ENCODE data around the gene FBXL17. TPM values are rescaled to one million over a fixed set of nuclear protein-coding genes. Genes with fewer than 3 reads are reported as not detected.

FBXL17 gene
- polyA plus RNA-seq, 1 of the 3 experiments (the other 2 are of a cell fraction): 4.4 TPM

- TF ChIP-seq ZBTB33 (IDR thresholded peaks at IDR 0.05; ENCODE audit: borderline replicate concordance, low read depth) (no peak), TEAD4 (IDR thresholded peaks at IDR 0.05; ENCODE audit: borderline replicate concordance, insufficient read depth) (no peak), GATA2 (CRISPR knock-in tag; IDR thresholded peaks at IDR 0.05) (no peak), RAD21 (IDR thresholded peaks at IDR 0.05; ENCODE audit: low read length) (no peak), NRF1 (IDR thresholded peaks at IDR 0.05; ENCODE audit: low read depth, low read length) (no peak), USF1 (IDR thresholded peaks at IDR 0.05; ENCODE audit: borderline replicate concordance, low read depth) (no peak), CTCF (IDR thresholded peaks at IDR 0.05) (no peak), RXRA (IDR thresholded peaks at IDR 0.05; ENCODE audit: borderline replicate concordance, low read depth) (no peak), MXI1 (IDR thresholded peaks at IDR 0.05; ENCODE audit: low read depth, low read length) (no peak)
Observed at GRCh38 chr5:108046955-108047670, 334.8 kb downstream of the FBXL17 start (continued).

DNA sequence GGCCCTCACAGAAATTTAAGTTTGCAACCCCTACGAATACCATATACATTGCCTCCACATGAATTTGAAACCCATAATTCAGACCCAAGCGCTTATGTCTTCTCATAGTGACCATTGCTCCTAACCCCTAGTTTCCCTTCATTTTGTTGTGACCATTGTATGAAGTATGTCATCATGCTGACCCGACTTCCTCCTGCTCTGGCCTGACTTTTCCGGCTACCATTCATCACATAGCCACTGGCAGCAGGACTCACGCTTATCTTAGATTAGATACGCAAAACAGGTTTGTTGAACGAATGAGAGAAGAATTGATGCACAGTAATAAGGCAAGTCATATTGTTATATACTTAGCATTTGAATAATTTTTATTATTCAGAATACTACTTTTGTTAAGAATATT, 345.4 kb downstream of the FBXL17 start:
- TF ChIP-seq, protein P1, sequence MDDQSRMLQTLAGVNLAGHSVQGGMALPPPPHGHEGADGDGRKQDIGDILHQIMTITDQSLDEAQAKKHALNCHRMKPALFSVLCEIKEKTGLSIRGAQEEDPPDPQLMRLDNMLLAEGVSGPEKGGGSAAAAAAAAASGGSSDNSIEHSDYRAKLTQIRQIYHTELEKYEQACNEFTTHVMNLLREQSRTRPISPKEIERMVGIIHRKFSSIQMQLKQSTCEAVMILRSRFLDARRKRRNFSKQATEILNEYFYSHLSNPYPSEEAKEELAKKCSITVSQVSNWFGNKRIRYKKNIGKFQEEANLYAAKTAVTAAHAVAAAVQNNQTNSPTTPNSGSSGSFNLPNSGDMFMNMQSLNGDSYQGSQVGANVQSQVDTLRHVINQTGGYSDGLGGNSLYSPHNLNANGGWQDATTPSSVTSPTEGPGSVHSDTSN (IDR thresholded peaks at IDR 0.05): no peak
- TF ChIP-seq TEAD4 (IDR thresholded peaks at IDR 0.05; ENCODE audit: borderline replicate concordance, insufficient read depth): no peak
- TF ChIP-seq CHD2 (IDR thresholded peaks at IDR 0.05; ENCODE audit: low read length, partially characterized antibody): no peak
- TF ChIP-seq NFIC (IDR thresholded peaks at IDR 0.05; ENCODE audit: borderline replicate concordance): no peak
- no peak for TF ChIP-seq ZBTB33 (IDR thresholded peaks at IDR 0.05; ENCODE audit: borderline replicate concordance, low read depth)
- TF ChIP-seq, protein P2, sequence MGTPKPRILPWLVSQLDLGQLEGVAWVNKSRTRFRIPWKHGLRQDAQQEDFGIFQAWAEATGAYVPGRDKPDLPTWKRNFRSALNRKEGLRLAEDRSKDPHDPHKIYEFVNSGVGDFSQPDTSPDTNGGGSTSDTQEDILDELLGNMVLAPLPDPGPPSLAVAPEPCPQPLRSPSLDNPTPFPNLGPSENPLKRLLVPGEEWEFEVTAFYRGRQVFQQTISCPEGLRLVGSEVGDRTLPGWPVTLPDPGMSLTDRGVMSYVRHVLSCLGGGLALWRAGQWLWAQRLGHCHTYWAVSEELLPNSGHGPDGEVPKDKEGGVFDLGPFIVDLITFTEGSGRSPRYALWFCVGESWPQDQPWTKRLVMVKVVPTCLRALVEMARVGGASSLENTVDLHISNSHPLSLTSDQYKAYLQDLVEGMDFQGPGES (IDR thresholded peaks at IDR 0.05; ENCODE audit: low read depth, low read length): no peak
- Histone ChIP-seq H3K9me3 (no peaks in the 10 kb centered on the region), H2AFZ (ENCODE audit: low read depth) (no peak overlapping the region), H3K27ac (ENCODE audit: low read depth in 2 of 2, low read length in 1 of 2) (peak overlapping the region in 1 of 2 experiments; percentile 22; a peak in 1 of 4 replicates), H3K36me3 (replicated peaks in 1 of 2; ENCODE audit: control insufficient read depth in 1 of 2, insufficient read depth in 2 of 2, low read length in 1 of 2) (no peaks in the 10 kb centered on the region), H3K4me2 (no peak overlapping the region), H3K79me2 (ENCODE audit: insufficient read depth) (no peaks in the 10 kb centered on the region), H3K4me1 (ENCODE audit: control insufficient read depth in 1 of 2, insufficient read depth in 2 of 2, low read depth in 1 of 2, low read length in 1 of 2) (peaks cover 0 to 6% of the 10 kb centered on the region in 2 experiments; a peak in 2 of 4 replicates), H4K20me1 (ENCODE audit: insufficient read depth) (no peaks in the 10 kb centered on the region), H3F3A (replicated peaks; ENCODE audit: insufficient read depth) (no peaks in the 10 kb centered on the region), H3K9me2 (no peaks in the 10 kb centered on the region), H3K4me3 (ENCODE audit: low read depth in 2 of 2, low read length in 1 of 2) (no peak overlapping the region), H3K9ac (no peak overlapping the region), H3K27me3 (ENCODE audit: insufficient read depth) (no peaks in the 10 kb centered on the region)
- DNase-seq: no peak
- ChIA-PET CTCF (no interaction called here), POLR2A (no interaction called here)
- 92% methylated on average over 7 of the region's 7 CpGs for WGBS (ENCODE audit: low lambda C conversion rate)

Measured in SK-N-SH (cell line).